ENCODE results near the gene PRDM16. TPM values are rescaled to one million over a fixed set of nuclear protein-coding genes. Genes with fewer than 3 reads are reported as not detected.

PRDM16 gene
- total RNA-seq, 4 donors from 2014 or later: 5.4 to 13.2 (median 7.7) TPM

DNA sequence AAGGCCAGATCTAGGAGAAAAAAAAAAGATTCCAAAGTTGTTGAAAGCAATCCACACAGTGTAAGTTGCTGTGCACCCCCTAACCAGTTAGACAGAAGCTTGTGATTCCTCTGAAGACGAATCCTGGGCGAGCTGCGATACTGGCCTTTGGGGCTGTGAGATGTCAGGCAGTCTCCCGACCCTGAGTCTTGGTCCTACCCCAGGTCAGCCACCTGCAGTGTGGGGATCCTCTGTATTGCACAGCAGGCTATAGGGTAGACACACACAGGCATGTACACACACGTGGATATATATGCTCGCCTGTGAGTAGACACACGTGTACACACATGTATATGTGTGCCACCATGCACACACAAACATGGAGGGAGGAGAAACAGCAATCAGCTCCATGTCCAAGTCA, 34.8 kb upstream of the PRDM16 start:
- H3K27me3 ChIP-seq: no peaks in the 10 kb centered on the region
- DNase-seq: no peak
- TF ChIP-seq, protein P1, sequence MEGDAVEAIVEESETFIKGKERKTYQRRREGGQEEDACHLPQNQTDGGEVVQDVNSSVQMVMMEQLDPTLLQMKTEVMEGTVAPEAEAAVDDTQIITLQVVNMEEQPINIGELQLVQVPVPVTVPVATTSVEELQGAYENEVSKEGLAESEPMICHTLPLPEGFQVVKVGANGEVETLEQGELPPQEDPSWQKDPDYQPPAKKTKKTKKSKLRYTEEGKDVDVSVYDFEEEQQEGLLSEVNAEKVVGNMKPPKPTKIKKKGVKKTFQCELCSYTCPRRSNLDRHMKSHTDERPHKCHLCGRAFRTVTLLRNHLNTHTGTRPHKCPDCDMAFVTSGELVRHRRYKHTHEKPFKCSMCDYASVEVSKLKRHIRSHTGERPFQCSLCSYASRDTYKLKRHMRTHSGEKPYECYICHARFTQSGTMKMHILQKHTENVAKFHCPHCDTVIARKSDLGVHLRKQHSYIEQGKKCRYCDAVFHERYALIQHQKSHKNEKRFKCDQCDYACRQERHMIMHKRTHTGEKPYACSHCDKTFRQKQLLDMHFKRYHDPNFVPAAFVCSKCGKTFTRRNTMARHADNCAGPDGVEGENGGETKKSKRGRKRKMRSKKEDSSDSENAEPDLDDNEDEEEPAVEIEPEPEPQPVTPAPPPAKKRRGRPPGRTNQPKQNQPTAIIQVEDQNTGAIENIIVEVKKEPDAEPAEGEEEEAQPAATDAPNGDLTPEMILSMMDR (IDR thresholded peaks at IDR 0.05): no peak
- no peak for TF ChIP-seq POLR2A (IDR thresholded peaks at IDR 0.05)

DNA sequence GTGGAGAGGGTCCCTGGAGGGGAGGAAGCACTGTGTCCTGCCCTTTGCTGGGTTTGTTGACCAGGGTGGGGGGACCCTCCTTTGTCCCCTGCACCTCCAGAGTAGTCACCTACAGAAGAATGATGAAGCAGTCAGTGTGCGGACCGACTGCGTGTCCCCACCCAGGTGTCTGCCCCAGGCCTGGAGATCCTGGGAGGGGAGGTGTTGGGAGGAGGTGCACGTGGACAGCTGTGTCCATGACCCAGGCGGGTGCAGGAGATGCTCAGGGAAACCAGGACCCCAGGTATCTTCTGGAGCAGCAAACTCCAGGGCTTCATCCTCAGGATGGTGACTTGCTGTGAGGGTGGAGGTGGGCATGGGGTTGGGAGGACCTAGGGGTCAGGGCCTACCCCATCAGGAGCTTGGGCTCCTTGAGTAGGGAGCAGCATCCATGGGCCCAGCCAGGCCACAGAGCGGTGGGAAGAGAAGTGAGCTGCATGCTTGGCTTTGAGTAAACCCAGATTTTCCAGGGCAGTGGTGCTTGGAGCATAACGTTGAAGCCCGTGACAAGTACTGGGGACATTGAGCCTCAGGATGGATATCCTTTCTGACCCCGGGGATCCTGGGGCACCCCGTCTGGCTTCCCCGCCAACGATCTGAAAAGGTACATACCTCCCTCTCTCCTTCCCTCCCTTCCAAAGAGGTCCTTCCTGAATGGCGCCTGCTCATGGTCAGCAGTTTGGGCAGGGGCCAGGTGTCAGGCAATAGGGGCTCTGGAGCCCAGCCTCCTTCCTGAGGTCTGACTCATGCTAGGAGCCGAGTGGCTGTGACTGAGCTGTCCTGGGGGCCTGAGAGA, 34.1 kb upstream of the PRDM16 start:
- H3K27me3 ChIP-seq: no peaks in the 10 kb centered on the region
- no peak overlapping the region for H3K27ac ChIP-seq
- peak in 2 of 3 donors; percentile 31 to 37 for DNase-seq
- H3K9me3 ChIP-seq: no peaks in the 10 kb centered on the region
- no peaks in the 10 kb centered on the region for H3K36me3 ChIP-seq
- TF ChIP-seq, protein P1 (IDR thresholded peaks at IDR 0.05): no peak
- no peak for TF ChIP-seq POLR2A (IDR thresholded peaks at IDR 0.05)
- H3K4me3 ChIP-seq: no peak overlapping the region
- H3K4me1 ChIP-seq: no peaks in the 10 kb centered on the region

More for the DNA sequence above, 34.8 kb upstream of the PRDM16 start:
- no peak overlapping the region for H3K27ac ChIP-seq
- H3K4me3 ChIP-seq: no peak overlapping the region
- no peaks in the 10 kb centered on the region for H3K36me3 ChIP-seq
- H3K9me3 ChIP-seq: no peaks in the 10 kb centered on the region
- H3K4me1 ChIP-seq: no peaks in the 10 kb centered on the region

DNA sequence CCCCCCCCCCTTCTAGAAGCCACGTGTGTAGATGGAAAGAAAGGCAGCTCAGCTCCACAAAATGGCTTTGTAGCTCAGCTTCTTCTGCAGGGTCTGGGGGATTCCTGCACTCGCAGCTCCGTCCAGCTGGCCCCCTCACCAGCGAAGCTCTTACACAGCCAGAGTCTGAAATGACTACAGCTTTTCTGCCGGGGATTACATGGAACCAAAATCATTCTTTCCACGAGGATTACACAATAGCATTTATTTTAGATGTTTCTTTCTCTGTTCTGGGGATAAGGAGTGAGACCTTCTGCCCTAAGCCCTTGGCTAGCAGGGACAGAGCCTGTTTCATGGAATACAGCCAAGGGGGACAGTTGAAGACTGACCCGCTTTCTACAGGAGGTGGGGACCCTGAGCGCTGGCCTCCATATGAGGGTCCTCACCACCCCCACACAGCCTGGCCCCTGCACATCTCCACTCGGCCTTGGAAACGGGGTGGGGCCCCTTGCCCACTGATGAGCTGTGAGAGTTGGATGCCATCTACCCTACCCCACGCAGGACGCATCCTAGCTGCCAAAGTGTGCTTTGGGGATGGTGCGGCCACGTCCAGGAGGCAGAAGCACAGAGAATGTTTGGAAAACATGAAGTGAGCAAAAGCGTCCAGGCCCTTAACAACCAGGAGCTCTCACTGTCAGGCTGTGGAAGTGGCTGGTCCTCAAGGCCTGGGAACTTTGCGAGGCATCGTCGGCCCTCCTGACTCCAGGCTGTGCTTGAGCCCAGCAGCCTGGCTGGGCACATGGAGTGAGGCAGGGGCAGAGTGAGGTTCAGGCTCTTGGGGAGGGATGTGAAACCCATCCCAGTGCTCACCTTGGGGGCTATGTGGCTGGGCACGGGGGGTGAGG, 33.2 kb upstream of the PRDM16 start:
- H3K27ac ChIP-seq: no peak overlapping the region
- DNase-seq: peak in 2 of 3 donors; percentile 35 to 39
- no peak for TF ChIP-seq POLR2A (IDR thresholded peaks at IDR 0.05)
- TF ChIP-seq, protein P1 (IDR thresholded peaks at IDR 0.05): no peak

DNA sequence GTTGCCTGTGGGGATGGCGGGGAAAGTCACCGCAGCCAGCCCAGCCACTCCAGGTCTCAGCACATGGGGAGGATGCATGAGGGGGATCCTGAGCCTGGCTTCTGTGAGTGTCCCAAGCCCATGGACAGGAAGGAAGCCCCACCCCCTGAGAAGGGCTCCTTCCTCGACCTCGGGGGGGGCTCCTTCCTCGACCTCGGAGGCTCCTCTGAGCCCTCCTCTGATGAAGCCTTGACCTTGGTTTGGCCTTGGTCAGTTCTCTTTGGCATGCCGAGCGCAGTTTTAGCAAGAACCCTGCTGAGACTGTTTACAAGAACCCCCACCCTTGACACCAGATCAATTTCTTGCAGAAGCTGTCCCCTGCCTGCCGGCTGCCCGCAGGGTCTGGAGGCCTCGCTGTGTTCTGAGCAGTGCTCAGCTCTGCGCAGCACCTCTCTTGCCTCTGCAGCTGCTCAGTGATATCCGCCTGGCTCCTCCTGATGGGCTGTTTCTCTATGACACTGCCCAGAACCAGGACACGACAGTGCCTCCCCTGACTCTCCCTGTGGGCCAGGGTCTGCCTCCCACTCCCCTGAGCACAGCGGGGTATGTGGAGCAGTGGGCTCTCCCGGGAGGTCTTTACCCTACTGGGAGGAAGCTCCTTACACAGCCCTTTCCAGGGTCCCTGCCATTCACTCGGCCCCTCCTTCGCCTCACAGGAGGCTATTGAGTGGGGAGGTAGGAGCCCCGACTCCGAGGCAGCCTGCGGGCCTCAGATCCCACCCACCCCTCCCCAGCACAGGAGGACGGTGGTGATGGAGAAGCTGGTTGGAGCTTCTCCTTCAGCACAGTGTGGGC, 32.3 kb upstream of the PRDM16 start:
- no peak overlapping the region for H3K4me3 ChIP-seq
- H3K4me1 ChIP-seq: no peaks in the 10 kb centered on the region
- no peaks in the 10 kb centered on the region for H3K9me3 ChIP-seq
- no peaks in the 10 kb centered on the region for H3K27me3 ChIP-seq
- H3K36me3 ChIP-seq: no peaks in the 10 kb centered on the region
- no peak overlapping the region for H3K27ac ChIP-seq
- DNase-seq: no peak
- TF ChIP-seq, protein P1 (IDR thresholded peaks at IDR 0.05): no peak
- no peak for TF ChIP-seq POLR2A (IDR thresholded peaks at IDR 0.05)

More for the DNA sequence above, 33.2 kb upstream of the PRDM16 start:
- Histone ChIP-seq H3K36me3 (no peaks in the 10 kb centered on the region), H3K9me3 (no peaks in the 10 kb centered on the region), H3K27me3 (no peaks in the 10 kb centered on the region), H3K4me3 (no peak overlapping the region), H3K4me1 (no peaks in the 10 kb centered on the region)
